Measurements from ENCODE around the gene IL17RB. TPM values are rescaled to one million over a fixed set of nuclear protein-coding genes. Genes with fewer than 3 reads are reported as not detected.

IL17RB gene
- total RNA-seq, 1 donor from 2014 or later: 0.91 TPM

- H3K4me3 Mint-ChIP-seq: peak overlapping the region; percentile 98
- peaks cover 56% of the 10 kb centered on the region for H3K4me1 Mint-ChIP-seq (ENCODE audit: low read depth)
- intact Hi-C loops (cut with micrococcal nuclease): loop anchor here (2.0 to 5.0 kb wide), 3 partner anchors 13 to 635 kb away; partner anchors contain the start of gene TKT
- H3K9me3 Mint-ChIP-seq: no peaks in the 10 kb centered on the region
- peak overlapping the region; percentile 99 for H3K27ac Mint-ChIP-seq
- DNase-seq (ENCODE audit: low spot score): no peak
- peaks cover 29% of the 10 kb centered on the region for H3K36me3 Mint-ChIP-seq (ENCODE audit: low read depth)
- H3K27me3 Mint-ChIP-seq (ENCODE audit: insufficient read depth): peaks cover 32% of the 10 kb centered on the region
Measured at GRCh38 chr3:53892286-53892637, 45.9 kb downstream of the IL17RB start.

GRCh38 chr3:53899750-53900149 is 53.4 kb downstream of the IL17RB start:
- no peaks in the 10 kb centered on the region for H3K36me3 Mint-ChIP-seq (ENCODE audit: low read depth)
- no peak overlapping the region for H3K4me3 Mint-ChIP-seq
- H3K9me3 Mint-ChIP-seq: no peaks in the 10 kb centered on the region
- H3K27ac Mint-ChIP-seq: no peak overlapping the region
- no peak for DNase-seq (ENCODE audit: low spot score)
- H3K4me1 Mint-ChIP-seq (ENCODE audit: low read depth): no peaks in the 10 kb centered on the region
- intact Hi-C loops (cut with micrococcal nuclease): no loop called here
- H3K27me3 Mint-ChIP-seq (ENCODE audit: insufficient read depth): peaks cover 48% of the 10 kb centered on the region

- H3K27ac Mint-ChIP-seq: no peak overlapping the region
- H3K36me3 Mint-ChIP-seq (ENCODE audit: low read depth): no peaks in the 10 kb centered on the region
- no peaks in the 10 kb centered on the region for H3K9me3 Mint-ChIP-seq
- H3K4me1 Mint-ChIP-seq (ENCODE audit: low read depth): no peaks in the 10 kb centered on the region
- peaks cover 45% of the 10 kb centered on the region for H3K27me3 Mint-ChIP-seq (ENCODE audit: insufficient read depth)
- no peak for DNase-seq (ENCODE audit: low spot score)
- no peak overlapping the region for H3K4me3 Mint-ChIP-seq
- intact Hi-C loops (cut with micrococcal nuclease): no loop called here
Measured at GRCh38 chr3:53900666-53901331, 54.4 kb downstream of the IL17RB start.

GRCh38 chr3:53902067-53902466 is 55.7 kb downstream of the IL17RB start:
- Mint-ChIP-seq H3K9me3 (no peaks in the 10 kb centered on the region), H3K27ac (no peak overlapping the region), H3K36me3 (ENCODE audit: low read depth) (no peaks in the 10 kb centered on the region), H3K27me3 (ENCODE audit: insufficient read depth) (peaks cover 42% of the 10 kb centered on the region), H3K4me3 (no peak overlapping the region), H3K4me1 (ENCODE audit: low read depth) (no peaks in the 10 kb centered on the region)
- intact Hi-C loops (cut with micrococcal nuclease): no loop called here
- no peak for DNase-seq (ENCODE audit: low spot score)

GRCh38 chr3:53902711-53903110 is 56.3 kb downstream of the IL17RB start:
- Mint-ChIP-seq H3K9me3 (no peaks in the 10 kb centered on the region), H3K27me3 (ENCODE audit: insufficient read depth) (peaks cover 37% of the 10 kb centered on the region), H3K36me3 (ENCODE audit: low read depth) (no peaks in the 10 kb centered on the region), H3K4me1 (ENCODE audit: low read depth) (no peaks in the 10 kb centered on the region), H3K4me3 (no peak overlapping the region), H3K27ac (no peak overlapping the region)
- DNase-seq (ENCODE audit: low spot score): no peak
- intact Hi-C loops (cut with micrococcal nuclease): no loop called here

- Mint-ChIP-seq H3K27me3 (ENCODE audit: insufficient read depth) (peaks cover 34% of the 10 kb centered on the region), H3K9me3 (no peaks in the 10 kb centered on the region)
Measured at GRCh38 chr3:53913401-53913800, 67.0 kb downstream of the IL17RB start.

More at GRCh38 chr3:53913401-53913800, 67.0 kb downstream of the IL17RB start:
- intact Hi-C loops (cut with micrococcal nuclease): no loop called here
- Mint-ChIP-seq H3K27ac (no peak overlapping the region), H3K4me3 (no peak overlapping the region), H3K4me1 (ENCODE audit: low read depth) (no peaks in the 10 kb centered on the region), H3K36me3 (ENCODE audit: low read depth) (no peaks in the 10 kb centered on the region)
- DNase-seq (ENCODE audit: low spot score): no peak

Other genes starting within 250 kb of the IL17RB start
- 0.42 and 0.91 TPM in 2 replicates for gene CHDH, start 149 bp upstream of the IL17RB start, total RNA-seq
- gene ACTR8, start 35.6 kb downstream of the IL17RB start, total RNA-seq: 41.9 and 46.9 TPM in 2 replicates
- gene SELENOK, start 45.3 kb downstream of the IL17RB start, total RNA-seq: 56.4 and 57.2 TPM in 2 replicates